SK-N-SH (cell line): ENCODE data around the gene TSSK6. TPM values are rescaled to one million over a fixed set of nuclear protein-coding genes. Genes with fewer than 3 reads are reported as not detected.

Source experiments
- CTCF ChIA-PET: fragments of 300-600, 350-600 bp; formaldehyde crosslinking; extraction: SDS; loops from one replicate; lab custom pipeline; 2021; lab: Yijun Ruan, JAX
- POLR2A ChIA-PET: fragments of 350-600 bp; sonication (Branson Sonifier 250); formaldehyde crosslinking; extraction: SDS; loops from one replicate; lab custom pipeline; 2020; ENCODE audit warnings: antibody characterized with exemption, inconsistent platforms; lab: Yijun Ruan, JAX
- DNase-seq: peaks from one replicate; pipeline ENCODE4 v3.0.0; 2012
- H2AFZ ChIP-seq: fragments of 200-600 bp; sonication (generic); 2 replicates; pipeline ENCODE4 v1.8.1; 2016; ENCODE audit warnings: antibody characterized with exemption, mild to moderate bottlenecking, low read depth
- H3F3A ChIP-seq: fragments of 200-600 bp; sonication (generic); replicated peaks from 2 replicates; pipeline ENCODE3; 2016; ENCODE audit warnings: antibody characterized with exemption, mild to moderate bottlenecking; ENCODE audit not compliant: insufficient read depth
- H3K27ac ChIP-seq, 2 experiments: fragments of 200-500 bp in 1 of 2; fragments of 200-600 bp in 1 of 2; sonication (Bioruptor generic) in 1 of 2; sonication (generic), shearing (Covaris generic) in 1 of 2; 2 replicates each; pipeline versions ENCODE4 v1.5.1 to v1.6.1; 2014 to 2016; ENCODE audit warnings: low read depth in 2 of 2, inconsistent platforms in 1 of 2, low read length in 1 of 2, mild to moderate bottlenecking in 1 of 2, mixed read lengths in 1 of 2
- H3K27me3 ChIP-seq: fragments of 200-600 bp; sonication (generic), shearing (Covaris generic); 2 replicates; pipeline ENCODE4 v1.6.1; 2016; ENCODE audit warnings: mixed run types; ENCODE audit not compliant: insufficient read depth
- H3K36me3 ChIP-seq, 2 experiments: fragments of 200-500 bp in 1 of 2; fragments of 200-600 bp in 1 of 2; sonication (Bioruptor generic) in 1 of 2; sonication (generic) in 1 of 2; replicated peaks in 1 of 2; 2 replicates each; pipeline versions ENCODE3 to v1.5.1; 2014 to 2016; ENCODE audit warnings: low read length in 1 of 2, mild to moderate bottlenecking in 1 of 2; ENCODE audit not compliant: insufficient read depth in 2 of 2, control insufficient read depth in 1 of 2
- H3K4me1 ChIP-seq, 2 experiments: fragments of 200-500 bp in 1 of 2; fragments of 200-600 bp in 1 of 2; sonication (Bioruptor generic) in 1 of 2; sonication (generic), shearing (Covaris generic) in 1 of 2; 2 replicates each; pipeline versions ENCODE4 v1.5.1 to v1.6.1; 2014 to 2016; ENCODE audit warnings: low read depth in 1 of 2, low read length in 1 of 2, mixed run types in 1 of 2; ENCODE audit not compliant: insufficient read depth in 2 of 2, control insufficient read depth in 1 of 2
- H3K4me2 ChIP-seq: fragments of 200-600 bp; sonication (generic), shearing (Covaris generic); 2 replicates; pipeline ENCODE4 v1.6.1; 2017; ENCODE audit warnings: mixed run types
- H3K4me3 ChIP-seq, 2 experiments: fragments of 200-500 bp in 1 of 2; fragments of 200-600 bp in 1 of 2; sonication (Bioruptor generic) in 1 of 2; sonication (generic), shearing (Covaris generic) in 1 of 2; 2 replicates each; pipeline versions ENCODE4 v1.5.1 to v1.8.1; 2014 to 2016; ENCODE audit warnings: low read depth in 2 of 2, inconsistent platforms in 1 of 2, low read length in 1 of 2, mild to moderate bottlenecking in 1 of 2, mixed read lengths in 1 of 2, moderate library complexity in 1 of 2
- H3K79me2 ChIP-seq: fragments of 200-600 bp; sonication (generic); 2 replicates; pipeline ENCODE4 v1.8.1; 2017; ENCODE audit warnings: mild to moderate bottlenecking; ENCODE audit not compliant: insufficient read depth
- H3K9ac ChIP-seq: fragments of 200-600 bp; sonication (generic); 2 replicates; pipeline ENCODE4 v1.6.1; 2017; ENCODE audit warnings: mixed run types
- H3K9me2 ChIP-seq: fragments of 200-600 bp; sonication (generic); 2 replicates; pipeline ENCODE4 v1.6.1; 2017; ENCODE audit warnings: mixed run types
- H3K9me3 ChIP-seq: fragments of 200-600 bp; sonication (generic); 2 replicates; pipeline ENCODE4 v1.6.1; 2017; ENCODE audit warnings: mixed run types, mild to moderate bottlenecking, moderate library complexity
- H4K20me1 ChIP-seq: fragments of 200-600 bp; sonication (generic); 2 replicates; pipeline ENCODE4 v1.6.1; 2017; ENCODE audit warnings: mild to moderate bottlenecking, mixed run types; ENCODE audit not compliant: insufficient read depth
- CHD2 ChIP-seq: fragments of 150-350 bp; IDR thresholded peaks from 2 replicates; pipeline ENCODE4 v1.6.1; 2018; ENCODE audit warnings: low read length; ENCODE audit not compliant: partially characterized antibody
- CTCF ChIP-seq: fragments of 200-600 bp; sonication (generic); IDR thresholded peaks from 2 replicates; pipeline ENCODE4 v1.6.1; 2017; ENCODE audit warnings: antibody characterized with exemption, mild to moderate bottlenecking, moderate library complexity
- ELF1 ChIP-seq: IDR thresholded peaks from 2 replicates; pipeline ENCODE4 v1.4.0; 2012
- EP300 ChIP-seq, 2 experiments: IDR thresholded peaks; 2 replicates each; pipeline versions ENCODE4 v1.4.0 to v1.6.1; 2012; ENCODE audit warnings: borderline replicate concordance in 1 of 2, low read depth in 1 of 2, low read length in 1 of 2
- FOSL2 ChIP-seq: IDR thresholded peaks from 2 replicates; pipeline ENCODE4 v1.4.0; 2012; ENCODE audit warnings: low read depth, mild to moderate bottlenecking, moderate library complexity, borderline replicate concordance
- FOXJ3 ChIP-seq: sonication (generic); formaldehyde crosslinking; IDR thresholded peaks from 2 replicates; pipeline ENCODE4 v1.5.1; 2020; ENCODE audit warnings: mild to moderate bottlenecking, missing genetic modification reagents
- FOXM1 ChIP-seq: IDR thresholded peaks from 2 replicates; pipeline ENCODE4 v1.4.0; 2012; ENCODE audit warnings: low read depth, mild to moderate bottlenecking
- GABPA ChIP-seq: IDR thresholded peaks from 2 replicates; pipeline ENCODE4 v1.4.0; 2012; ENCODE audit warnings: low read depth, mild to moderate bottlenecking
- JUND ChIP-seq: IDR thresholded peaks from 2 replicates; pipeline ENCODE4 v1.4.0; 2012
- MEF2A ChIP-seq: IDR thresholded peaks from 2 replicates; pipeline ENCODE4 v1.4.0; 2012; ENCODE audit warnings: low read depth, borderline replicate concordance
- NRF1 ChIP-seq: IDR thresholded peaks from 2 replicates; pipeline ENCODE4 v1.6.1; 2012; ENCODE audit warnings: low read depth, mild to moderate bottlenecking, low read length
- PBX3 ChIP-seq: IDR thresholded peaks from 2 replicates; pipeline ENCODE4; 2012
- POLR2AphosphoS5 ChIP-seq: IDR thresholded peaks from 2 replicates; pipeline ENCODE4 v1.6.1; 2012; ENCODE audit warnings: low read depth, low read length
- RAD21 ChIP-seq: IDR thresholded peaks from 2 replicates; pipeline ENCODE4 v1.6.1; 2012; ENCODE audit warnings: mild to moderate bottlenecking, low read length
- RFX5 ChIP-seq: IDR thresholded peaks from 2 replicates; pipeline ENCODE4 v1.6.1; 2012; ENCODE audit warnings: mild to moderate bottlenecking, improper control_type of control experiment, low read length
- RXRA ChIP-seq: IDR thresholded peaks from 2 replicates; pipeline ENCODE4 v1.4.0; 2012; ENCODE audit warnings: low read depth, mild to moderate bottlenecking, borderline replicate concordance
- SIN3A ChIP-seq: IDR thresholded peaks from 2 replicates; pipeline ENCODE4 v1.6.1; 2012; ENCODE audit warnings: low read depth, mild to moderate bottlenecking, low read length, moderate library complexity, borderline replicate concordance
- SMC3 ChIP-seq: IDR thresholded peaks from 2 replicates; pipeline ENCODE4 v1.6.1; 2012; ENCODE audit warnings: low read depth, low read length, improper control_type of control experiment
- TAF1 ChIP-seq: IDR thresholded peaks from 2 replicates; pipeline ENCODE4 v1.6.1; 2012; ENCODE audit warnings: low read depth, mild to moderate bottlenecking, low read length, moderate library complexity, borderline replicate concordance
- TCF12 ChIP-seq: IDR thresholded peaks from 2 replicates; pipeline ENCODE4 v1.4.0; 2012
- TEAD4 ChIP-seq: IDR thresholded peaks from 2 replicates; pipeline ENCODE4 v1.4.0; 2012; ENCODE audit warnings: mild to moderate bottlenecking, borderline replicate concordance; ENCODE audit not compliant: insufficient read depth
- USF1 ChIP-seq: IDR thresholded peaks from 2 replicates; pipeline ENCODE4 v1.4.0; 2012; ENCODE audit warnings: low read depth, borderline replicate concordance
- WGBS: methylation state at CpG from one replicate; pipeline ENCODE4 v1.1.6; 2017; ENCODE audit warnings: low lambda C conversion rate; 5-methylcytosine and 5-hydroxymethylcytosine counted together
- polyA plus RNA-seq, 3 experiments: library from polyadenylated mRNA; depleted of rRNA; stranded (reverse); fragments of >200 nt; gene quantifications; 2 replicates each; pipeline ENCODE4 v1.2.3, GENCODE V29; 2012

Gene TSSK6
- polyA plus RNA-seq, 1 of the 3 experiments (the other 2 are of a cell fraction), result 3.1 TPM

- H3K79me2 ChIP-seq, result no peaks in the 10 kb centered on the region
- no peak overlapping the region for H3K27ac ChIP-seq
- H3F3A ChIP-seq, result no peaks in the 10 kb centered on the region
- H4K20me1 ChIP-seq, result no peaks in the 10 kb centered on the region
- 89% methylated on average over 16 of the region's 16 CpGs for WGBS
- no peak overlapping the region for H3K9ac ChIP-seq
- ChIA-PET CTCF (interaction anchor here (1.0 to 15.7 kb wide), 2 partner anchors 25 to 85 kb away, joined by 5 to 258 read pairs; partner anchors contain the start of genes CILP2, GMIP and YJEFN3), POLR2A (no interaction called here)
- H3K4me2 ChIP-seq, result no peak overlapping the region
- no peaks in the 10 kb centered on the region for H3K27me3 ChIP-seq
- H3K4me1 ChIP-seq, result no peaks in the 10 kb centered on the region; a peak in 1 of 4 replicates
- no peak overlapping the region for H3K4me3 ChIP-seq
- no peak for DNase-seq
- no peaks in the 10 kb centered on the region for H3K9me2 ChIP-seq
- no peak overlapping the region for H2AFZ ChIP-seq
- no peaks in the 10 kb centered on the region for H3K9me3 ChIP-seq
- TF ChIP-seq SMC3 (no peak), TCF12 (no peak), USF1 (no peak), SIN3A (no peak), NRF1 (no peak), FOSL2 (no peak), TAF1 (no peak), POLR2AphosphoS5 (no peak), CTCF (no peak), TEAD4 (no peak), FOXM1 (no peak), RFX5 (no peak), ELF1 (no peak)
- no peaks in the 10 kb centered on the region for H3K36me3 ChIP-seq
Measured at GRCh38 chr19:19558636-19559035, 43.3 kb upstream of the TSSK6 start.

- H3K4me1 ChIP-seq, result no peaks in the 10 kb centered on the region; a peak in 1 of 4 replicates
- ChIA-PET CTCF (interaction anchor here (0.6 to 15.7 kb wide), 3 partner anchors 24 to 1925 kb away, joined by 4 to 258 read pairs (median 5); partner anchors contain the start of genes CILP2, GMIP and YJEFN3), POLR2A (no interaction called here)
- no peak for TF ChIP-seq FOXJ3 (CRISPR knock-in tag)
- TF ChIP-seq EP300 (IDR thresholded peaks at IDR 0.05; ENCODE audit: borderline replicate concordance in 1 of 2, low read depth in 1 of 2, low read length in 1 of 2), result no peak
- TF ChIP-seq FOSL2, result no peak
- no peak for TF ChIP-seq MEF2A
- no peak for TF ChIP-seq CHD2
- no peak for TF ChIP-seq TAF1
- no peak for TF ChIP-seq JUND
- no peak for TF ChIP-seq TCF12
- no peak for TF ChIP-seq ELF1
- TF ChIP-seq RAD21, result no peak
- no peak for TF ChIP-seq PBX3
- no peak for TF ChIP-seq CTCF
- TF ChIP-seq USF1, result no peak
- no peak for TF ChIP-seq FOXM1
- no peak for TF ChIP-seq GABPA
- TF ChIP-seq RXRA, result no peak
Measured at GRCh38 chr19:19558055-19558454, 42.7 kb upstream of the TSSK6 start.

More at GRCh38 chr19:19558055-19558454, 42.7 kb upstream of the TSSK6 start:
- no peak overlapping the region for H2AFZ ChIP-seq
- H4K20me1 ChIP-seq, result no peaks in the 10 kb centered on the region
- H3K27ac ChIP-seq, result no peak overlapping the region
- no peak overlapping the region for H3K4me3 ChIP-seq
- H3K79me2 ChIP-seq, result no peaks in the 10 kb centered on the region
- H3K9me3 ChIP-seq, result no peaks in the 10 kb centered on the region
- H3K36me3 ChIP-seq, result no peaks in the 10 kb centered on the region
- H3K9ac ChIP-seq, result no peak overlapping the region
- no peak overlapping the region for H3K4me2 ChIP-seq
- H3F3A ChIP-seq, result no peaks in the 10 kb centered on the region
- WGBS, result 87% methylated on average over 11 of the region's 15 CpGs
- H3K9me2 ChIP-seq, result no peaks in the 10 kb centered on the region
- no peaks in the 10 kb centered on the region for H3K27me3 ChIP-seq
- no peak for DNase-seq
